ENCODE data around the gene MBIP.
A peak's percentile ranks its signal among the peaks of the same experiment; 100 is the strongest.

MBIP gene

GRCh38 chr14:36268121-36268520, 52.3 kb downstream of the MBIP start (continued):
- TF ChIP-seq ZNF544 (tag by site-specific recombination; IDR thresholded peaks at IDR 0.05) = no peak

DNA sequence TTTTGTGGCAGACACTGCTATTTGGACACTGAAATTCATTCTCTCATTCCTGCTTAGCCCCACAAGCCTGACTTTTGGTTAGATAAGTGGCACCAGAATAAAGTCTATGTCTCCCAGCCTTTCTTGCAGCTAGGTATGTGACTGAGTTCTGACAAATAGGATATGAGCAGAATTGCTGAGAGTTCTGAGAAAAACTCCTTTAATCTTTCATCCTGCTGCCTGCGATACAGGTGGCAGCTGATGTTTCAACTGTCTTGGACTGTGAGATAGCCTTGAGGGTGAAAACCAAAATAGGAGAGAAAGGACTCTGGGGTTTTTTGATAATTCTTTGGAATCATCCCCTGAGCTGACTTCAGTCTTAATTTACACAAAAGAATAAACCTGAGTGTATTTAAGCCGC, 55.8 kb downstream of the MBIP start:
- Histone ChIP-seq H3K27ac (ENCODE audit: extremely low read depth, low read depth, low read length) (no peak overlapping the region), H3K9me3 (ENCODE audit: control insufficient read depth, insufficient read depth, low read depth, low read length) (no peaks in the 10 kb centered on the region), H3K36me3 (ENCODE audit: control insufficient read depth in 2 of 2, insufficient read depth in 1 of 2, low read length in 2 of 2) (no peaks in the 10 kb centered on the region), H3K4me3 (ENCODE audit: low read depth, low read length) (no peak overlapping the region), H3K4me1 (ENCODE audit: control insufficient read depth, insufficient read depth, low read length) (peaks cover 15% of the 10 kb centered on the region)
- ChIA-PET POLR2A (no interaction called here), CTCF (no interaction called here)
- TF ChIP-seq ZNF140 (tag by site-specific recombination; IDR thresholded peaks at IDR 0.05) = peak; percentile 39; the same call in 1 of the 2 replicates
- TF ChIP-seq ZNF223 (tag by site-specific recombination; IDR thresholded peaks at IDR 0.05) = no peak

DNA sequence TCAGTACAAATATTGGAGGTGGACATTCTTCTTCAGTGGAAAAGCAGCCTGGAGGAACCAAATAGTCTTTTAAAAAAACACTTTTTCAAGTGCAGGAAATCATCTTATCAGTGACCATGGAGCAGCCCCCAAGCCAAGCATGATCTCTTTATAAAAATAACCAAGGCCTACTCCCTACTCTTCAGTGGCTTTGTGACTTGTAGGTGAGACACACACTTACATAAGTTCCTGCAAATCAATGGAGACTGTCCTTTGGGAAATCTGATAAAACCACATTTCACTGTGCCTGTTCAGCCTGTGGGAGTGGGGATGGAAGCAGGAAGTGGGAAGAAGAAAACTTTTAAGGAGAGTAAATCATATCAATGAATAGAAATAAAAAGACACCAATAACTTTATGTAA, 56.3 kb downstream of the MBIP start:
- Histone ChIP-seq H3K36me3 (ENCODE audit: control insufficient read depth in 2 of 2, insufficient read depth in 1 of 2, low read length in 2 of 2) (no peaks in the 10 kb centered on the region), H3K4me3 (ENCODE audit: low read depth, low read length) (no peak overlapping the region), H3K27ac (ENCODE audit: extremely low read depth, low read depth, low read length) (no peak overlapping the region), H3K9me3 (ENCODE audit: control insufficient read depth, insufficient read depth, low read depth, low read length) (no peaks in the 10 kb centered on the region), H3K4me1 (ENCODE audit: control insufficient read depth, insufficient read depth, low read length) (peaks cover 12% of the 10 kb centered on the region)
- POLR2A ChIA-PET = no interaction called here
- CTCF ChIA-PET = no interaction called here
- no peak for TF ChIP-seq KLF10 (tag by site-specific recombination; IDR thresholded peaks at IDR 0.05)

- no peak overlapping the region for H3K27ac ChIP-seq (ENCODE audit: extremely low read depth, low read depth, low read length)
- no peaks in the 10 kb centered on the region for H3K9me3 ChIP-seq (ENCODE audit: control insufficient read depth, insufficient read depth, low read depth, low read length)
- no peaks in the 10 kb centered on the region; the same call in 1 of the 2 replicates for H3K4me1 ChIP-seq (ENCODE audit: control insufficient read depth, insufficient read depth, low read length)
- TF ChIP-seq ZNF138 (tag by site-specific recombination; IDR thresholded peaks at IDR 0.05; ENCODE audit: borderline replicate concordance) (no peak), ZNF121 (tag by site-specific recombination; IDR thresholded peaks at IDR 0.05) (no peak)
- H3K4me3 ChIP-seq (ENCODE audit: low read depth, low read length) = no peak overlapping the region
- no peaks in the 10 kb centered on the region for H3K36me3 ChIP-seq (ENCODE audit: control insufficient read depth in 2 of 2, insufficient read depth in 1 of 2, low read length in 2 of 2)
- ChIA-PET CTCF (no interaction called here), POLR2A (no interaction called here)
These were observed 59.3 kb downstream of the MBIP start for GRCh38 chr14:36260970-36261640.

- ChIA-PET POLR2A (no interaction called here), CTCF (no interaction called here)
- Histone ChIP-seq H3K27ac (ENCODE audit: extremely low read depth, low read depth, low read length) (no peak overlapping the region), H3K9me3 (ENCODE audit: control insufficient read depth, insufficient read depth, low read depth, low read length) (no peaks in the 10 kb centered on the region), H3K4me3 (ENCODE audit: low read depth, low read length) (no peak overlapping the region), H3K36me3 (ENCODE audit: control insufficient read depth in 2 of 2, insufficient read depth in 1 of 2, low read length in 2 of 2) (no peaks in the 10 kb centered on the region), H3K4me1 (ENCODE audit: control insufficient read depth, insufficient read depth, low read length) (no peaks in the 10 kb centered on the region; the same call in 1 of the 2 replicates)
- TF ChIP-seq ZNF24 (tag by site-specific recombination; IDR thresholded peaks at IDR 0.05) (no peak), ZNF510 (tag by site-specific recombination; IDR thresholded peaks at IDR 0.05; ENCODE audit: insufficient replicate concordance) (no peak), ZNF555 (tag by site-specific recombination; conservative IDR thresholded peaks at IDR 0.05) (no peak), ZSCAN5A (tag by site-specific recombination; IDR thresholded peaks at IDR 0.05) (no peak), ZNF184 (tag by site-specific recombination; IDR thresholded peaks at IDR 0.05) (no peak), ZNF112 (tag by site-specific recombination; IDR thresholded peaks at IDR 0.05) (no peak), ZNF16 (tag by site-specific recombination; IDR thresholded peaks at IDR 0.05; ENCODE audit: low read depth) (no peak), ZNF600 (tag by site-specific recombination; IDR thresholded peaks at IDR 0.05) (no peak), ZNF248 (tag by site-specific recombination; IDR thresholded peaks at IDR 0.05) (no peak), ZNF549 (tag by site-specific recombination; IDR thresholded peaks at IDR 0.05) (no peak), ZNF677 (tag by site-specific recombination; IDR thresholded peaks at IDR 0.05) (no peak), ZNF664 (tag by site-specific recombination; IDR thresholded peaks at IDR 0.05) (no peak), ZNF132 (tag by site-specific recombination; IDR thresholded peaks at IDR 0.05; ENCODE audit: borderline replicate concordance) (no peak)
- TF ChIP-seq, protein P1, sequence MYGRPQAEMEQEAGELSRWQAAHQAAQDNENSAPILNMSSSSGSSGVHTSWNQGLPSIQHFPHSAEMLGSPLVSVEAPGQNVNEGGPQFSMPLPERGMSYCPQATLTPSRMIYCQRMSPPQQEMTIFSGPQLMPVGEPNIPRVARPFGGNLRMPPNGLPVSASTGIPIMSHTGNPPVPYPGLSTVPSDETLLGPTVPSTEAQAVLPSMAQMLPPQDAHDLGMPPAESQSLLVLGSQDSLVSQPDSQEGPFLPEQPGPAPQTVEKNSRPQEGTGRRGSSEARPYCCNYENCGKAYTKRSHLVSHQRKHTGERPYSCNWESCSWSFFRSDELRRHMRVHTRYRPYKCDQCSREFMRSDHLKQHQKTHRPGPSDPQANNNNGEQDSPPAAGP (tag by site-specific recombination; IDR thresholded peaks at IDR 0.05) = no peak
- TF ChIP-seq, protein P2, sequence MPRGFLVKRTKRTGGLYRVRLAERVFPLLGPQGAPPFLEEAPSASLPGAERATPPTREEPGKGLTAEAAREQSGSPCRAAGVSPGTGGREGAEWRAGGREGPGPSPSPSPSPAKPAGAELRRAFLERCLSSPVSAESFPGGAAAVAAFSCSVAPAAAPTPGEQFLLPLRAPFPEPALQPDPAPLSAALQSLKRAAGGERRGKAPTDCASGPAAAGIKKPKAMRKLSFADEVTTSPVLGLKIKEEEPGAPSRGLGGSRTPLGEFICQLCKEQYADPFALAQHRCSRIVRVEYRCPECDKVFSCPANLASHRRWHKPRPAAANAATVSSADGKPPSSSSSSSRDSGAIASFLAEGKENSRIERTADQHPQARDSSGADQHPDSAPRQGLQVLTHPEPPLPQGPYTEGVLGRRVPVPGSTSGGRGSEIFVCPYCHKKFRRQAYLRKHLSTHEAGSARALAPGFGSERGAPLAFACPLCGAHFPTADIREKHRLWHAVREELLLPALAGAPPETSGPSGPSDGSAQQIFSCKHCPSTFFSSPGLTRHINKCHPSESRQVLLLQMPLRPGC (tag by site-specific recombination; IDR thresholded peaks at IDR 0.05) = no peak
These were observed 62.2 kb downstream of the MBIP start for GRCh38 chr14:36258241-36258640.
